ENCODE results near the gene FLOT1. TPM values are rescaled to one million over a fixed set of nuclear protein-coding genes. Genes with fewer than 3 reads are reported as not detected.

Gene FLOT1
- total and polyA plus RNA-seq, 2 of the 13 experiments (the other 11 are each of a cell fraction or from before 2014, with no cell fraction given), result 82.3 to 130 TPM

DNA sequence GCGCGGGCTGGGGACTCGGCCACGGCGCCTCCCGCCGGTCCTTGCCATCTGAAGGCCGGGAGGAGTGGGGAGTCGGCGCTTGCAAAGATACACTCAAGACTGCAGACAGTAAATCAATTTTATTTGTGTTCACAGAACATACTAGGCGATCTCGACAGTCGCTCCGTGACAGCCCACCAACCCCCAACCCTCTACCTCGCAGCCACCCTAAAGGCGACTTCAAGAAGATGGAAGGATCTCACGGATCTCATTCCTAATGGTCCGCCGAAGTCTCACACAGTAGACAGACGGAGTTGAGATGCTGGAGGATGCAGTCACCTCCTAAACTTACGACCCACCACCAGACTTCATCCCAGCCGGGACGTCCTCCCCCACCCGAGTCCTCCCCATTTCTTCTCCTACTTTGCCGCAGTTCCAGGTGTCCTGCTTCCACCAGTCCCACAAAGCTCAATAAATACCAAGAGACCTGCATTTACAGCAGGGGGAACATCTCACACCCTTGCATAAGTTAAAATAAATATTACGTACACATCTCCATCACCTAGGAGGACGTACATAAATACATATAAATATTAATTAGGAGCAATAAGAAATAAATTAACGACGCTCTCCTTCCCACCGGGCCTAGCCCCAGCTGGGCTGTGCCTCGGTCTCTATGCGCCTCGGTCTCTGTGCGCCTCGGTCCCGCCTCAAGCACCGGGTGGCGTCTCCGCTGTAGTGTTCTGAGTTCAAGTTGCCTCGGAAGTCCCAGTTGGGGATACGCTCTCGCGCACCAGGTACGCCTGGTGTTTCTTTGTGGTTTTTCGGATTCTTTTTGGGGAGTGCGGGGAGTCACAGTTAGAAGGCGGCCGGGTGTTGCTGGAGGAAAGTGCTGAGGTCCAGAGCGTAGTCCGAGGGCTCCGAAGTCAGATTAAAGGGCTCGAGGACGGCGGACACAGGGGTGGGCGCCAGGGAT lies 889 bp upstream of the FLOT1 start (continued):
- TF ChIP-seq SMYD3 (CRISPR knock-in tag; IDR thresholded peaks at IDR 0.05), result peak; percentile 17; the same call in 1 of the 2 replicates
- TF ChIP-seq, protein P1, sequence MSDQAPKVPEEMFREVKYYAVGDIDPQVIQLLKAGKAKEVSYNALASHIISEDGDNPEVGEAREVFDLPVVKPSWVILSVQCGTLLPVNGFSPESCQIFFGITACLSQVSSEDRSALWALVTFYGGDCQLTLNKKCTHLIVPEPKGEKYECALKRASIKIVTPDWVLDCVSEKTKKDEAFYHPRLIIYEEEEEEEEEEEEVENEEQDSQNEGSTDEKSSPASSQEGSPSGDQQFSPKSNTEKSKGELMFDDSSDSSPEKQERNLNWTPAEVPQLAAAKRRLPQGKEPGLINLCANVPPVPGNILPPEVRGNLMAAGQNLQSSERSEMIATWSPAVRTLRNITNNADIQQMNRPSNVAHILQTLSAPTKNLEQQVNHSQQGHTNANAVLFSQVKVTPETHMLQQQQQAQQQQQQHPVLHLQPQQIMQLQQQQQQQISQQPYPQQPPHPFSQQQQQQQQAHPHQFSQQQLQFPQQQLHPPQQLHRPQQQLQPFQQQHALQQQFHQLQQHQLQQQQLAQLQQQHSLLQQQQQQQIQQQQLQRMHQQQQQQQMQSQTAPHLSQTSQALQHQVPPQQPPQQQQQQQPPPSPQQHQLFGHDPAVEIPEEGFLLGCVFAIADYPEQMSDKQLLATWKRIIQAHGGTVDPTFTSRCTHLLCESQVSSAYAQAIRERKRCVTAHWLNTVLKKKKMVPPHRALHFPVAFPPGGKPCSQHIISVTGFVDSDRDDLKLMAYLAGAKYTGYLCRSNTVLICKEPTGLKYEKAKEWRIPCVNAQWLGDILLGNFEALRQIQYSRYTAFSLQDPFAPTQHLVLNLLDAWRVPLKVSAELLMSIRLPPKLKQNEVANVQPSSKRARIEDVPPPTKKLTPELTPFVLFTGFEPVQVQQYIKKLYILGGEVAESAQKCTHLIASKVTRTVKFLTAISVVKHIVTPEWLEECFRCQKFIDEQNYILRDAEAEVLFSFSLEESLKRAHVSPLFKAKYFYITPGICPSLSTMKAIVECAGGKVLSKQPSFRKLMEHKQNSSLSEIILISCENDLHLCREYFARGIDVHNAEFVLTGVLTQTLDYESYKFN (CRISPR knock-in tag; conservative IDR thresholded peaks at IDR 0.05), result no peak
- peak; percentile 5; the same call in 1 of the 2 replicates for TF ChIP-seq RFXANK (CRISPR knock-in tag; IDR thresholded peaks at IDR 0.05)
- TF ChIP-seq NFYC (CRISPR knock-in tag; IDR thresholded peaks at IDR 0.05), result 0 out of 2 replicates have a peak, but pooled peaks have one; percentile 6
- no peak for TF ChIP-seq MLLT10 (CRISPR knock-in tag; IDR thresholded peaks at IDR 0.05)
- TF ChIP-seq PCBP1 (IDR thresholded peaks at IDR 0.05; ENCODE audit: borderline replicate concordance, low read depth, low read length), result 0 out of 2 replicates have a peak, but pooled peaks have one; percentile 13
- TF ChIP-seq TGIF2 (CRISPR knock-in tag; IDR thresholded peaks at IDR 0.05), result no peak
- no peak for TF ChIP-seq JARID2 (CRISPR knock-in tag; IDR thresholded peaks at IDR 0.05; ENCODE audit: insufficient replicate concordance)
- TF ChIP-seq GABPA (IDR thresholded peaks at IDR 0.05; ENCODE audit: low read depth, low read length), result no peak
- TF ChIP-seq GABPA (CRISPR knock-in tag; IDR thresholded peaks at IDR 0.05; ENCODE audit: low read depth), result no peak
- no peak for TF ChIP-seq NFATC3 (CRISPR knock-in tag; IDR thresholded peaks at IDR 0.05)
- TF ChIP-seq POLR2A (IDR thresholded peaks at IDR 0.05; ENCODE audit: insufficient read depth in 1 of 2, low read depth in 2 of 2, low read length in 2 of 2), result no peak
- peak; percentile 12; the same call in 1 of the 2 replicates for TF ChIP-seq RFX3 (CRISPR knock-in tag; IDR thresholded peaks at IDR 0.05)
- no peak for TF ChIP-seq HNF4G (IDR thresholded peaks at IDR 0.05; ENCODE audit: borderline replicate concordance, low read depth, low read length)
- peak; percentile 29; the same call in 1 of the 2 replicates for TF ChIP-seq HNF4G (CRISPR knock-in tag; IDR thresholded peaks at IDR 0.05; ENCODE audit: borderline replicate concordance, low read depth)
- TF ChIP-seq HMG20A (CRISPR knock-in tag; IDR thresholded peaks at IDR 0.05; ENCODE audit: borderline replicate concordance), result no peak
- no peak for TF ChIP-seq ATM (IDR thresholded peaks at IDR 0.05; ENCODE audit: borderline replicate concordance)
- no peak for TF ChIP-seq GLI4 (CRISPR knock-in tag; IDR thresholded peaks at IDR 0.05; ENCODE audit: borderline replicate concordance)
- no peak for TF ChIP-seq ZFP36L2 (CRISPR knock-in tag; IDR thresholded peaks at IDR 0.05)
- TF ChIP-seq ZMYM2 (CRISPR knock-in tag; IDR thresholded peaks at IDR 0.05), result peak; percentile 49; the same call in 1 of the 2 replicates
- TF ChIP-seq, protein P2, sequence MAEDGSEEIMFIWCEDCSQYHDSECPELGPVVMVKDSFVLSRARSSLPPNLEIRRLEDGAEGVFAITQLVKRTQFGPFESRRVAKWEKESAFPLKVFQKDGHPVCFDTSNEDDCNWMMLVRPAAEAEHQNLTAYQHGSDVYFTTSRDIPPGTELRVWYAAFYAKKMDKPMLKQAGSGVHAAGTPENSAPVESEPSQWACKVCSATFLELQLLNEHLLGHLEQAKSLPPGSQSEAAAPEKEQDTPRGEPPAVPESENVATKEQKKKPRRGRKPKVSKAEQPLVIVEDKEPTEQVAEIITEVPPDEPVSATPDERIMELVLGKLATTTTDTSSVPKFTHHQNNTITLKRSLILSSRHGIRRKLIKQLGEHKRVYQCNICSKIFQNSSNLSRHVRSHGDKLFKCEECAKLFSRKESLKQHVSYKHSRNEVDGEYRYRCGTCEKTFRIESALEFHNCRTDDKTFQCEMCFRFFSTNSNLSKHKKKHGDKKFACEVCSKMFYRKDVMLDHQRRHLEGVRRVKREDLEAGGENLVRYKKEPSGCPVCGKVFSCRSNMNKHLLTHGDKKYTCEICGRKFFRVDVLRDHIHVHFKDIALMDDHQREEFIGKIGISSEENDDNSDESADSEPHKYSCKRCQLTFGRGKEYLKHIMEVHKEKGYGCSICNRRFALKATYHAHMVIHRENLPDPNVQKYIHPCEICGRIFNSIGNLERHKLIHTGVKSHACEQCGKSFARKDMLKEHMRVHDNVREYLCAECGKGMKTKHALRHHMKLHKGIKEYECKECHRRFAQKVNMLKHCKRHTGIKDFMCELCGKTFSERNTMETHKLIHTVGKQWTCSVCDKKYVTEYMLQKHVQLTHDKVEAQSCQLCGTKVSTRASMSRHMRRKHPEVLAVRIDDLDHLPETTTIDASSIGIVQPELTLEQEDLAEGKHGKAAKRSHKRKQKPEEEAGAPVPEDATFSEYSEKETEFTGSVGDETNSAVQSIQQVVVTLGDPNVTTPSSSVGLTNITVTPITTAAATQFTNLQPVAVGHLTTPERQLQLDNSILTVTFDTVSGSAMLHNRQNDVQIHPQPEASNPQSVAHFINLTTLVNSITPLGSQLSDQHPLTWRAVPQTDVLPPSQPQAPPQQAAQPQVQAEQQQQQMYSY (CRISPR knock-in tag; IDR thresholded peaks at IDR 0.05), result no peak; the same call in 1 of the 2 replicates
- TF ChIP-seq YEATS2 (CRISPR knock-in tag; IDR thresholded peaks at IDR 0.05; ENCODE audit: borderline replicate concordance), result no peak
- peak; percentile 19; the same call in 1 of the 2 replicates for TF ChIP-seq MED13 (CRISPR knock-in tag; IDR thresholded peaks at IDR 0.05)
